Activated CD8-positive, alpha-beta T cell treated with anti-CD3 and anti-CD28 coated beads for 36 hours (primary cell): ENCODE results near the gene MOGAT3. TPM values are rescaled to one million over a fixed set of nuclear protein-coding genes. Genes with fewer than 3 reads are reported as not detected.

Experiments used
- ATAC-seq: fragments of 200-7000 bp; cut with Tn5 transposase; one replicate; pipeline ENCODE4 v1.10.0; 2021; ENCODE audit warnings: mild to moderate bottlenecking, moderate library complexity
- CTCF ChIA-PET: fragments of 350-600 bp; sonication (Branson Sonifier 250); formaldehyde crosslinking; loops from one replicate; lab custom pipeline; 2021; ENCODE audit warnings: antibody characterized with exemption; lab: Charles Lee
- POLR2A ChIA-PET: fragments of 350-600 bp; sonication (Branson Sonifier 250); formaldehyde crosslinking; loops from one replicate; lab custom pipeline; 2021; ENCODE audit warnings: antibody characterized with exemption; lab: Charles Lee
- DNase-seq: peaks from one replicate; pipeline ENCODE4 v3.0.0-alpha.2; 2020
- H3K27ac Mint-ChIP-seq: one replicate; pipeline ENCODE4 v1.8.0; 2021; ENCODE audit warnings: mild to moderate bottlenecking, mixed read lengths
- H3K27me3 Mint-ChIP-seq: one replicate; pipeline ENCODE4 v1.8.0; 2021; ENCODE audit warnings: mixed read lengths
- H3K36me3 Mint-ChIP-seq: one replicate; pipeline ENCODE4 v1.8.0; 2021; ENCODE audit warnings: low read depth, mixed read lengths
- H3K4me1 Mint-ChIP-seq: one replicate; pipeline ENCODE4 v1.8.0; 2021; ENCODE audit warnings: low read depth, mixed read lengths
- H3K4me3 Mint-ChIP-seq: one replicate; pipeline ENCODE4 v1.8.0; 2021; ENCODE audit warnings: mild to moderate bottlenecking, moderate library complexity, mixed read lengths
- H3K9me3 Mint-ChIP-seq: one replicate; pipeline ENCODE4 v1.8.0; 2021; ENCODE audit warnings: mixed read lengths
- CTCF ChIP-seq: fragments of 200-600 bp; IDR thresholded peaks from one replicate; pipeline ENCODE4 v1.8.0; 2022; ENCODE audit warnings: antibody characterized with exemption, mild to moderate bottlenecking
- intact Hi-C: fragments of 100-400 bp; cut with micrococcal nuclease; formaldehyde crosslinking; loops from one replicate; pipeline ENCODE4 v1.10.0; 2022
- total RNA-seq, 2 experiments: library from RNA; stranded (reverse); gene quantifications; one replicate each; pipeline ENCODE4 v1.2.3, GENCODE V29; 2021

Gene MOGAT3
- total RNA-seq, 2 experiments from 2014 or later: not detected

- POLR2A ChIA-PET: interaction anchor here (0.9 to 1.4 kb wide), 3 partner anchors 11 to 250 kb away, joined by 3 to 5 read pairs (median 3); no protein-coding TSS in a partner anchor
- Mint-ChIP-seq H3K4me3 (no peak overlapping the region), H3K27me3 (peaks cover 80% of the 10 kb centered on the region), H3K4me1 (peaks cover 62% of the 10 kb centered on the region), H3K27ac (no peak overlapping the region), H3K36me3 (no peaks in the 10 kb centered on the region), H3K9me3 (no peaks in the 10 kb centered on the region)
- no peak for TF ChIP-seq CTCF
- DNase-seq (no peak), ATAC-seq (no peak)
- CTCF ChIA-PET: interaction anchor here (0.8 to 3.0 kb wide), 10 partner anchors 9 to 277 kb away, joined by 3 to 30 read pairs (median 5); partner anchors contain the start of gene PLOD3
- intact Hi-C loops: no loop called here
Observed at GRCh38 chr7:101171442-101171837, 29.4 kb downstream of the MOGAT3 start.

GRCh38 chr7:101170617-101171441, 30.0 kb downstream of the MOGAT3 start:
- no peaks in the 10 kb centered on the region for H3K36me3 Mint-ChIP-seq
- CTCF ChIA-PET: interaction anchor here (0.6 to 3.0 kb wide), 13 partner anchors 10 to 361 kb away, joined by 3 to 30 read pairs (median 4); partner anchors contain the start of gene PLOD3
- intact Hi-C loops: no loop called here
- no peak overlapping the region for H3K27ac Mint-ChIP-seq
- TF ChIP-seq CTCF: no peak
- DNase-seq (no peak), ATAC-seq (no peak)
- H3K4me1 Mint-ChIP-seq: peaks cover 67% of the 10 kb centered on the region
- peaks cover 80% of the 10 kb centered on the region for H3K27me3 Mint-ChIP-seq
- no peak overlapping the region for H3K4me3 Mint-ChIP-seq
- H3K9me3 Mint-ChIP-seq: no peaks in the 10 kb centered on the region
- POLR2A ChIA-PET: interaction anchor here (0.9 to 1.4 kb wide), 3 partner anchors 12 to 250 kb away, joined by 3 to 5 read pairs (median 3); no protein-coding TSS in a partner anchor

- TF ChIP-seq CTCF: peak; percentile 96
- H3K27ac Mint-ChIP-seq: no peak overlapping the region
- ATAC-seq (peak; percentile 50), DNase-seq (peak; percentile 88)
- H3K4me3 Mint-ChIP-seq: peak overlapping the region; percentile 42
- ChIA-PET POLR2A (interaction anchor here (1.2 to 1.4 kb wide), 2 partner anchors 13 to 249 kb away, joined by 3 to 5 read pairs; no protein-coding TSS in a partner anchor), CTCF (interaction anchor here (1.2 to 3.0 kb wide), 8 partner anchors 12 to 47 kb away, joined by 3 to 30 read pairs (median 9); partner anchors contain the start of gene PLOD3)
- H3K9me3 Mint-ChIP-seq: no peaks in the 10 kb centered on the region
- H3K27me3 Mint-ChIP-seq: peaks cover 79% of the 10 kb centered on the region
- no peaks in the 10 kb centered on the region for H3K36me3 Mint-ChIP-seq
- intact Hi-C loops: no loop called here
- peaks cover 74% of the 10 kb centered on the region for H3K4me1 Mint-ChIP-seq
Observed at GRCh38 chr7:101169838-101170551, 30.8 kb downstream of the MOGAT3 start.

GRCh38 chr7:101169110-101169837, 31.6 kb downstream of the MOGAT3 start:
- H3K4me1 Mint-ChIP-seq: peaks cover 79% of the 10 kb centered on the region
- intact Hi-C loops: no loop called here
- H3K9me3 Mint-ChIP-seq: no peaks in the 10 kb centered on the region
- POLR2A ChIA-PET: no interaction called here
- no peak for ATAC-seq
- no peak overlapping the region for H3K27ac Mint-ChIP-seq
- H3K4me3 Mint-ChIP-seq: peak overlapping the region; percentile 42
- CTCF ChIA-PET: interaction anchor here (1.0 to 3.0 kb wide), 5 partner anchors 13 to 43 kb away, joined by 4 to 30 read pairs (median 5); partner anchors contain the start of gene SERPINE1
- TF ChIP-seq CTCF: no peak
- H3K27me3 Mint-ChIP-seq: peaks cover 77% of the 10 kb centered on the region
- no peak for DNase-seq
- H3K36me3 Mint-ChIP-seq: no peaks in the 10 kb centered on the region
